Astrocyte (in vitro differentiated cells and primary cell): ENCODE measurements around the gene ATG14.

Experiments
- CTCF ChIP-seq: IDR thresholded peaks from 2 replicates; pipeline ENCODE4 v1.5.1; 2011; ENCODE audit warnings: low read depth, mild to moderate bottlenecking, inconsistent platforms, low read length, moderate library complexity; ENCODE audit not compliant: insufficient read depth
- EZH2 ChIP-seq: IDR thresholded peaks from 2 replicates; pipeline ENCODE4 v1.6.1; 2012; ENCODE audit warnings: mild to moderate bottlenecking, low read length, inconsistent platforms; ENCODE audit not compliant: insufficient read depth

- TF ChIP-seq CTCF (no peak), EZH2 (no peak)
Observed at GRCh38 chr14:55457496-55457895, 45.9 kb upstream of the ATG14 start.
